Measurements from ENCODE around the gene TMEM134. TPM values are rescaled to one million over a fixed set of nuclear protein-coding genes. Genes with fewer than 3 reads are reported as not detected.
A peak's percentile ranks its signal among the peaks of the same experiment; 100 is the strongest.
"Not testable (repeated sequence)": the region's sequence is repeated elsewhere in the genome, so short reads cannot be mapped to it uniquely, and the experiment has no call there.

Gene TMEM134
- polyA plus RNA-seq, 1 donor: 63.0 TPM

- no peak for DNase-seq
- H3K27me3 ChIP-seq (ENCODE audit: control insufficient read depth, insufficient read depth, low read length): no peaks in the 10 kb centered on the region
- peaks cover 14% of the 10 kb centered on the region for H3K36me3 ChIP-seq (ENCODE audit: control insufficient read depth, insufficient read depth, low read length)
- H3K27ac ChIP-seq (ENCODE audit: low read length): no peak overlapping the region
- peaks cover 4% of the 10 kb centered on the region for H3K9me3 ChIP-seq (ENCODE audit: control insufficient read depth, low read depth, low read length)
- H3K4me3 ChIP-seq (ENCODE audit: low read length): no peak overlapping the region
- WGBS (ENCODE audit: insufficient coverage, low lambda C conversion rate): 93% methylated on average over 3 of the region's 16 CpGs
- peaks cover 11% of the 10 kb centered on the region for H3K4me1 ChIP-seq (ENCODE audit: control insufficient read depth, insufficient read depth, low read length)
Measured at GRCh38 chr11:67483831-67484665, 15.0 kb upstream of the TMEM134 start.

GRCh38 chr11:67482827-67483798, 14.1 kb upstream of the TMEM134 start, which contains the start of gene AIP:
TSS of gene AIP (plus strand) at chr11:67483026. CDS start at chr11:67483159, 133 bp downstream.
- H3K9me3 ChIP-seq (ENCODE audit: control insufficient read depth, low read depth, low read length): peaks cover 4% of the 10 kb centered on the region
- no CpG with 5 or more reads among the region's 60 CpGs for WGBS (ENCODE audit: insufficient coverage, low lambda C conversion rate)
- DNase-seq: peak; percentile 98 to 99
- H3K27me3 ChIP-seq (ENCODE audit: control insufficient read depth, insufficient read depth, low read length): no peaks in the 10 kb centered on the region
- peaks cover 10% of the 10 kb centered on the region for H3K36me3 ChIP-seq (ENCODE audit: control insufficient read depth, insufficient read depth, low read length)
- H3K4me1 ChIP-seq (ENCODE audit: control insufficient read depth, insufficient read depth, low read length): peaks cover 11% of the 10 kb centered on the region
- peak within 1 kb of the TSS; percentile 49 for H3K4me3 ChIP-seq (ENCODE audit: low read length)
- peak within 1 kb of the TSS; percentile 53 for H3K27ac ChIP-seq (ENCODE audit: low read length)

- WGBS (ENCODE audit: insufficient coverage, low lambda C conversion rate): 30% methylated on average over 4 of the region's 19 CpGs
- Histone ChIP-seq H3K36me3 (ENCODE audit: control insufficient read depth, insufficient read depth, low read length) (peaks cover 3% of the 10 kb centered on the region), H3K9me3 (ENCODE audit: control insufficient read depth, low read depth, low read length) (peaks cover 4% of the 10 kb centered on the region), H3K4me3 (ENCODE audit: low read length) (peak overlapping the region; percentile 49), H3K27me3 (ENCODE audit: control insufficient read depth, insufficient read depth, low read length) (no peaks in the 10 kb centered on the region), H3K4me1 (ENCODE audit: control insufficient read depth, insufficient read depth, low read length) (peaks cover 11% of the 10 kb centered on the region), H3K27ac (ENCODE audit: low read length) (peak overlapping the region; percentile 53)
- DNase-seq: no peak
Measured at GRCh38 chr11:67482275-67482826, 13.3 kb upstream of the TMEM134 start.

- not testable (repeated sequence) for DNase-seq; H3K36me3 ChIP-seq (ENCODE audit: control insufficient read depth, insufficient read depth, low read length); H3K27me3 ChIP-seq (ENCODE audit: control insufficient read depth, insufficient read depth, low read length); H3K27ac ChIP-seq (ENCODE audit: low read length); H3K9me3 ChIP-seq (ENCODE audit: control insufficient read depth, low read depth, low read length); H3K4me1 ChIP-seq (ENCODE audit: control insufficient read depth, insufficient read depth, low read length); H3K4me3 ChIP-seq (ENCODE audit: low read length)
- no CpG with 5 or more reads among the region's 16 CpGs for WGBS (ENCODE audit: insufficient coverage, low lambda C conversion rate)
Measured at GRCh38 chr11:67477344-67478050, 8.4 kb upstream of the TMEM134 start.

GRCh38 chr11:67476692-67477091, 7.6 kb upstream of the TMEM134 start:
- H3K4me1 ChIP-seq (ENCODE audit: control insufficient read depth, insufficient read depth, low read length); DNase-seq; H3K4me3 ChIP-seq (ENCODE audit: low read length); H3K27ac ChIP-seq (ENCODE audit: low read length); H3K27me3 ChIP-seq (ENCODE audit: control insufficient read depth, insufficient read depth, low read length); H3K9me3 ChIP-seq (ENCODE audit: control insufficient read depth, low read depth, low read length); H3K36me3 ChIP-seq (ENCODE audit: control insufficient read depth, insufficient read depth, low read length): not testable (repeated sequence)
- no CpG with 5 or more reads among the region's 10 CpGs for WGBS (ENCODE audit: insufficient coverage, low lambda C conversion rate)

GRCh38 chr11:67472882-67473281, 3.8 kb upstream of the TMEM134 start:
- Histone ChIP-seq H3K36me3 (ENCODE audit: control insufficient read depth, insufficient read depth, low read length) (no peaks in the 10 kb centered on the region), H3K4me1 (ENCODE audit: control insufficient read depth, insufficient read depth, low read length) (peaks cover 5% of the 10 kb centered on the region), H3K27ac (ENCODE audit: low read length) (no peak overlapping the region), H3K27me3 (ENCODE audit: control insufficient read depth, insufficient read depth, low read length) (no peaks in the 10 kb centered on the region), H3K4me3 (ENCODE audit: low read length) (no peak overlapping the region), H3K9me3 (ENCODE audit: control insufficient read depth, low read depth, low read length) (peaks cover 2% of the 10 kb centered on the region)
- WGBS (ENCODE audit: insufficient coverage, low lambda C conversion rate): no CpG with 5 or more reads among the region's 7 CpGs
- no peak for DNase-seq

GRCh38 chr11:67470337-67471002, 1.4 kb upstream of the TMEM134 start:
- DNase-seq: no peak
- no peaks in the 10 kb centered on the region for H3K9me3 ChIP-seq (ENCODE audit: control insufficient read depth, low read depth, low read length)
- WGBS (ENCODE audit: insufficient coverage, low lambda C conversion rate): 70% methylated on average over 4 of the region's 8 CpGs
- no peak overlapping the region for H3K27ac ChIP-seq (ENCODE audit: low read length)
- no peaks in the 10 kb centered on the region for H3K36me3 ChIP-seq (ENCODE audit: control insufficient read depth, insufficient read depth, low read length)
- no peaks in the 10 kb centered on the region for H3K27me3 ChIP-seq (ENCODE audit: control insufficient read depth, insufficient read depth, low read length)
- no peak overlapping the region for H3K4me3 ChIP-seq (ENCODE audit: low read length)
- H3K4me1 ChIP-seq (ENCODE audit: control insufficient read depth, insufficient read depth, low read length): peaks cover 14% of the 10 kb centered on the region

GRCh38 chr11:67469508-67469811, 409 bp upstream of the TMEM134 start:
- H3K9me3 ChIP-seq (ENCODE audit: control insufficient read depth, low read depth, low read length): no peaks in the 10 kb centered on the region

GRCh38 chr11:67468456-67468758, 644 bp downstream of the TMEM134 start:
- Histone ChIP-seq H3K36me3 (ENCODE audit: control insufficient read depth, insufficient read depth, low read length) (no peaks in the 10 kb centered on the region), H3K27ac (ENCODE audit: low read length) (peak overlapping the region; percentile 93), H3K4me1 (ENCODE audit: control insufficient read depth, insufficient read depth, low read length) (peaks cover 22% of the 10 kb centered on the region), H3K4me3 (ENCODE audit: low read length) (peak overlapping the region; percentile 96), H3K9me3 (ENCODE audit: control insufficient read depth, low read depth, low read length) (peaks cover 6% of the 10 kb centered on the region), H3K27me3 (ENCODE audit: control insufficient read depth, insufficient read depth, low read length) (no peaks in the 10 kb centered on the region)
- DNase-seq: no peak
- WGBS (ENCODE audit: insufficient coverage, low lambda C conversion rate): no CpG with 5 or more reads among the region's 6 CpGs

More at GRCh38 chr11:67469508-67469811, 409 bp upstream of the TMEM134 start:
- no peak for DNase-seq
- no peaks in the 10 kb centered on the region for H3K36me3 ChIP-seq (ENCODE audit: control insufficient read depth, insufficient read depth, low read length)
- peak overlapping the region; percentile 81 for H3K27ac ChIP-seq (ENCODE audit: low read length)
- H3K27me3 ChIP-seq (ENCODE audit: control insufficient read depth, insufficient read depth, low read length): no peaks in the 10 kb centered on the region
- no CpG with 5 or more reads among the region's 9 CpGs for WGBS (ENCODE audit: insufficient coverage, low lambda C conversion rate)
- H3K4me3 ChIP-seq (ENCODE audit: low read length): peak overlapping the region; percentile 96
- peaks cover 14% of the 10 kb centered on the region for H3K4me1 ChIP-seq (ENCODE audit: control insufficient read depth, insufficient read depth, low read length)

Measured in large intestine (tissue), 3 donors.